ENCODE measurements around the gene ANP32E.

ANP32E gene

DNA sequence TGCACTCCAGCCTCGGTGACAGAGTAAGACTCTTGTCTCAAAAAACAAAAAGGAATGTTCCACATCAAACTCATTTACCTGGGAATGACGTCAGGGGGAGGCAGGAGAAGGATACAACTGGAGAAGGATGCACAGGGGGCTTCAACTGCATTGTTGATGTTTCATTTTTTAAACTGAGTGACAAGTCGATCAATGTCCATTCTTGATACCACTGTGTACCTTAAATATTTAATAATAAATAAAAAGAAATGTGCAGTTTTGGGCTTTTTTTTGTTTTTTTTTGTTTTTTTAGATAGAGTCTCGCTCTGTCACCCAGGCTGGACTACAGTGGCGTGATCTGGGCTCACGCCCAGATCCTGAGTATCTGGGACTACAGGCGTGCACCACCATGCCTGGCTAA, 50.4 kb downstream of the ANP32E start:
- Histone ChIP-seq H2BK120ac (ENCODE audit: low read depth, low read length) (no peak overlapping the region), H3K27ac (replicated peaks; ENCODE audit: low read length) (no peak overlapping the region), H2BK15ac (ENCODE audit: low read length) (no peak overlapping the region), H3K9ac (ENCODE audit: low read depth, low read length, poor library complexity) (no peak overlapping the region), H2AK5ac (ENCODE audit: low read depth, low read length) (no peak overlapping the region), H3K14ac (ENCODE audit: low read length) (no peak overlapping the region), H3K18ac (ENCODE audit: low read length) (no peak overlapping the region), H2BK5ac (ENCODE audit: low read length) (no peak overlapping the region), H3K27me3 (ENCODE audit: control insufficient read depth in 3 of 3, insufficient read depth in 3 of 3, low read depth in 1 of 3, low read length in 3 of 3) (no peaks in the 10 kb centered on the region), H3K4me2 (ENCODE audit: insufficient read depth, low read length, poor library complexity, severe bottlenecking) (peak overlapping the region; percentile 2), H4K8ac (ENCODE audit: low read depth, low read length) (no peak overlapping the region), H3K23ac (ENCODE audit: low read depth, low read length, poor library complexity) (no peak overlapping the region), H3K4me3 (ENCODE audit: low read length in 2 of 2) (no peak overlapping the region), H3K36me3 (replicated peaks in 1 of 2; ENCODE audit: control insufficient read depth in 2 of 2, insufficient read depth in 2 of 2, low read length in 2 of 2) (no peaks in the 10 kb centered on the region), H3K4ac (ENCODE audit: low read length) (no peak overlapping the region), H3K9me3 (replicated peaks in 1 of 2; ENCODE audit: control insufficient read depth in 2 of 2, insufficient read depth in 1 of 2, low read depth in 1 of 2, low read length in 2 of 2) (peaks cover 0 to 3% of the 10 kb centered on the region in 2 donors), H3K4me1 (ENCODE audit: control insufficient read depth in 2 of 2, insufficient read depth in 1 of 2, low read depth in 1 of 2, low read length in 2 of 2) (peaks cover 0 to 4% of the 10 kb centered on the region in 2 donors), H3K79me1 (ENCODE audit: low read depth, low read length) (no peaks in the 10 kb centered on the region), H2BK12ac (ENCODE audit: low read length) (no peak overlapping the region), H4K91ac (ENCODE audit: low read depth, low read length, poor library complexity) (no peak overlapping the region), H2AFZ (ENCODE audit: low read length) (no peak overlapping the region)
- DNase-seq (ENCODE audit: low spot score), result no peak
- no CpG with 5 or more reads among the region's 7 CpGs for WGBS, 2 donors (ENCODE audit: extremely low coverage in 2 of 2, insufficient read length in 2 of 2, insufficient replicate concordance in 1 of 2)

DNA sequence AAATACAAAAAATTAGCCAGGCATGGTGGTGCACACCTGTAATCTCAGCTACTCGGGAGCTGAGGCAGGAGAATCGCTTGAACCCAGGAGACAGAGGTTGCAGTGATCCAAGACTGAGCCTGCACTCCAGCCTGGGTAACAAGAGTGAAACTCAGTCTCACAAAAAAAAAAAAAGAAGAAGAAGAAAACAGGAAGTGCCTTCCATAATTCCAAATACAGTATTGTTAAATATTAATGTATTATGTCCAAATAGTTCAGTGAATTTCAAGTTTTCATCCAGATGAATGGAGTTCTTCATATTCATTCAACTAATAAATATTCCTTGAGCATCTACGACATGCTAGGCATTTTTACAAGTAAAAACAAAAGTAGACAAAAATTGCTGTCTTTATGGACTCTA, 52.9 kb downstream of the ANP32E start:
- Histone ChIP-seq H2BK15ac (ENCODE audit: low read length) (no peak overlapping the region), H3K9me3 (replicated peaks in 1 of 2; ENCODE audit: control insufficient read depth in 2 of 2, insufficient read depth in 1 of 2, low read depth in 1 of 2, low read length in 2 of 2) (peaks cover 0 to 3% of the 10 kb centered on the region in 2 donors), H4K8ac (ENCODE audit: low read depth, low read length) (no peak overlapping the region), H3K27me3 (ENCODE audit: control insufficient read depth in 3 of 3, insufficient read depth in 3 of 3, low read depth in 1 of 3, low read length in 3 of 3) (no peaks in the 10 kb centered on the region), H3K36me3 (replicated peaks in 1 of 2; ENCODE audit: control insufficient read depth in 2 of 2, insufficient read depth in 2 of 2, low read length in 2 of 2) (no peaks in the 10 kb centered on the region), H3K4me2 (ENCODE audit: insufficient read depth, low read length, poor library complexity, severe bottlenecking) (no peak overlapping the region), H3K23ac (ENCODE audit: low read depth, low read length, poor library complexity) (no peak overlapping the region), H3K18ac (ENCODE audit: low read length) (no peak overlapping the region), H2BK5ac (ENCODE audit: low read length) (no peak overlapping the region), H2BK120ac (ENCODE audit: low read depth, low read length) (no peak overlapping the region), H3K27ac (replicated peaks; ENCODE audit: low read length) (no peak overlapping the region), H2BK12ac (ENCODE audit: low read length) (no peak overlapping the region), H3K4me3 (ENCODE audit: low read length in 2 of 2) (no peak overlapping the region), H4K91ac (ENCODE audit: low read depth, low read length, poor library complexity) (no peak overlapping the region), H2AFZ (ENCODE audit: low read length) (no peak overlapping the region), H3K4ac (ENCODE audit: low read length) (no peak overlapping the region), H3K14ac (ENCODE audit: low read length) (no peak overlapping the region), H3K4me1 (ENCODE audit: control insufficient read depth in 2 of 2, insufficient read depth in 1 of 2, low read depth in 1 of 2, low read length in 2 of 2) (peaks cover 0 to 4% of the 10 kb centered on the region in 2 donors), H2AK5ac (ENCODE audit: low read depth, low read length) (no peak overlapping the region), H3K79me1 (ENCODE audit: low read depth, low read length) (no peaks in the 10 kb centered on the region), H3K9ac (ENCODE audit: low read depth, low read length, poor library complexity) (no peak overlapping the region)
- no CpG with 5 or more reads among the region's 3 CpGs for WGBS, 2 donors (ENCODE audit: extremely low coverage in 2 of 2, insufficient read length in 2 of 2, insufficient replicate concordance in 1 of 2)
- no peak for DNase-seq (ENCODE audit: low spot score)

DNA sequence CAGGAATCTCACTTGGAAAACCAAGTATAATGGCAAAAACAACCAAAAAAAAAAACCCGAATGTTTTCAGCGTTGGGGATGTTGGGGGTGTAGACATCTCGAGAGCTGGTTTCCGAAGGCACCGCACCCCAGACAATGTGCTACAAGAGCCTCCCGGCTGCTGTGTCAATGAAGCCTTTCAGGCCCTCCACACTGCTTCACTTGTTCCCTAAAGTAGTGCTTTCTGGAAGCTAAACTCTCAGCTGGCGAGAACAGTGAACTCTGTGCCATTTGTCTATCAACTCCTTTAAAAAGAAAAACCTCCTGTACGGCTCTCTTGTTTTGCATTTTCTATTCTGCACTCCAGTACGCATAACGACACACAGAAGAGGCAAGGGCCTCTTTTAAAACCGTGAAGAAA, 53.7 kb downstream of the ANP32E start:
- no peak overlapping the region for H2BK120ac ChIP-seq (ENCODE audit: low read depth, low read length)
- peak overlapping the region; percentile 44 for H2AFZ ChIP-seq (ENCODE audit: low read length)
- H3K18ac ChIP-seq (ENCODE audit: low read length), result no peak overlapping the region
- H2BK15ac ChIP-seq (ENCODE audit: low read length), result no peak overlapping the region
- H4K8ac ChIP-seq (ENCODE audit: low read depth, low read length), result no peak overlapping the region
- no peak overlapping the region for H3K4me3 ChIP-seq (ENCODE audit: low read length in 2 of 2)
- no peaks in the 10 kb centered on the region for H3K79me1 ChIP-seq (ENCODE audit: low read depth, low read length)
- H2AK5ac ChIP-seq (ENCODE audit: low read depth, low read length), result no peak overlapping the region
- H2BK12ac ChIP-seq (ENCODE audit: low read length), result no peak overlapping the region
- H2BK5ac ChIP-seq (ENCODE audit: low read length), result no peak overlapping the region
- WGBS, 2 donors (ENCODE audit: extremely low coverage in 2 of 2, insufficient read length in 2 of 2, insufficient replicate concordance in 1 of 2), result no CpG with 5 or more reads among the region's 11 CpGs
- no peak overlapping the region for H3K14ac ChIP-seq (ENCODE audit: low read length)
- no peak overlapping the region for H4K91ac ChIP-seq (ENCODE audit: low read depth, low read length, poor library complexity)
- DNase-seq (ENCODE audit: low spot score), result no peak
- H3K4me1 ChIP-seq (ENCODE audit: control insufficient read depth in 2 of 2, insufficient read depth in 1 of 2, low read depth in 1 of 2, low read length in 2 of 2), result peaks cover 0 to 4% of the 10 kb centered on the region in 2 donors
- no peak overlapping the region for H3K27ac ChIP-seq (replicated peaks; ENCODE audit: low read length)
- no peak overlapping the region for H3K4ac ChIP-seq (ENCODE audit: low read length)
- H3K36me3 ChIP-seq (replicated peaks in 1 of 2; ENCODE audit: control insufficient read depth in 2 of 2, insufficient read depth in 2 of 2, low read length in 2 of 2), result no peaks in the 10 kb centered on the region
- H3K27me3 ChIP-seq (ENCODE audit: control insufficient read depth in 3 of 3, insufficient read depth in 3 of 3, low read depth in 1 of 3, low read length in 3 of 3), result no peaks in the 10 kb centered on the region
- no peak overlapping the region for H3K9ac ChIP-seq (ENCODE audit: low read depth, low read length, poor library complexity)
- H3K23ac ChIP-seq (ENCODE audit: low read depth, low read length, poor library complexity), result no peak overlapping the region
- H3K4me2 ChIP-seq (ENCODE audit: insufficient read depth, low read length, poor library complexity, severe bottlenecking), result no peak overlapping the region
- peaks cover 0 to 3% of the 10 kb centered on the region in 2 donors for H3K9me3 ChIP-seq (replicated peaks in 1 of 2; ENCODE audit: control insufficient read depth in 2 of 2, insufficient read depth in 1 of 2, low read depth in 1 of 2, low read length in 2 of 2)

DNA sequence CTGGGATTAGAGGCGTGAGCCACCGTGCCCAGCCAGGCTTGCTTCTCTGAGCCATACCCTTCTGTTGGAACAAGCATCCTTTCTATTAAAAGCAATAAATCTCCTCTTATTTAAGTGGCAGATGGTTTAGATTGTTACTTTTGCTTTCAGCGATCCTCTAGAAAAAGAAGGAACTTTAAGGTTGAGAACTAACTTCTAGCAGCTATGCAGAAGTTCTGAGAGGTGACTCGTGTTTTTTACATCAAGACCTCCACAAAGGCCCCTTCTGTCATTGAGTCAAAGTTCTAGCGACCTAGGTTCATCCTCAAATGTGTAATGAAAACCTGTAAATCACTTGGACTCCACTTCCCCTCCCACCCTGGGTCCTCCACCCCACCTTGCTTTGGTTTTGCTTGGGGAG, 55.4 kb downstream of the ANP32E start:
- Histone ChIP-seq H2AK5ac (ENCODE audit: low read depth, low read length) (no peak overlapping the region), H2BK15ac (ENCODE audit: low read length) (no peak overlapping the region), H3K4ac (ENCODE audit: low read length) (no peak overlapping the region), H3K4me1 (ENCODE audit: control insufficient read depth in 2 of 2, insufficient read depth in 1 of 2, low read depth in 1 of 2, low read length in 2 of 2) (peaks cover 0 to 4% of the 10 kb centered on the region in 2 donors), H3K9me3 (replicated peaks in 1 of 2; ENCODE audit: control insufficient read depth in 2 of 2, insufficient read depth in 1 of 2, low read depth in 1 of 2, low read length in 2 of 2) (peaks cover 0 to 3% of the 10 kb centered on the region in 2 donors), H3K14ac (ENCODE audit: low read length) (no peak overlapping the region), H3K4me3 (ENCODE audit: low read length in 2 of 2) (no peak overlapping the region), H3K18ac (ENCODE audit: low read length) (no peak overlapping the region), H2AFZ (ENCODE audit: low read length) (no peak overlapping the region), H3K27me3 (ENCODE audit: control insufficient read depth in 3 of 3, insufficient read depth in 3 of 3, low read depth in 1 of 3, low read length in 3 of 3) (no peaks in the 10 kb centered on the region), H3K79me1 (ENCODE audit: low read depth, low read length) (no peaks in the 10 kb centered on the region), H2BK120ac (ENCODE audit: low read depth, low read length) (no peak overlapping the region), H3K23ac (ENCODE audit: low read depth, low read length, poor library complexity) (no peak overlapping the region), H4K91ac (ENCODE audit: low read depth, low read length, poor library complexity) (no peak overlapping the region), H2BK12ac (ENCODE audit: low read length) (no peak overlapping the region), H3K9ac (ENCODE audit: low read depth, low read length, poor library complexity) (no peak overlapping the region), H3K4me2 (ENCODE audit: insufficient read depth, low read length, poor library complexity, severe bottlenecking) (no peak overlapping the region), H4K8ac (ENCODE audit: low read depth, low read length) (no peak overlapping the region), H2BK5ac (ENCODE audit: low read length) (no peak overlapping the region), H3K36me3 (replicated peaks in 1 of 2; ENCODE audit: control insufficient read depth in 2 of 2, insufficient read depth in 2 of 2, low read length in 2 of 2) (no peaks in the 10 kb centered on the region), H3K27ac (replicated peaks; ENCODE audit: low read length) (no peak overlapping the region)
- no peak for DNase-seq (ENCODE audit: low spot score)
- WGBS, 2 donors (ENCODE audit: extremely low coverage in 2 of 2, insufficient read length in 2 of 2, insufficient replicate concordance in 1 of 2), result no CpG with 5 or more reads among the region's 5 CpGs

Measured in neuronal stem cell (in vitro differentiated cells).